CD4-positive, alpha-beta memory T cell (primary cell): ENCODE measurements around the gene BNIP1. TPM values are rescaled to one million over a fixed set of nuclear protein-coding genes. Genes with fewer than 3 reads are reported as not detected.
A peak's percentile ranks its signal among the peaks of the same experiment; 100 is the strongest.

Source experiments
- CTCF ChIA-PET: fragments of 350-600 bp; sonication (Branson Sonifier 250); formaldehyde crosslinking; loops from one replicate; lab custom pipeline; 2021; ENCODE audit warnings: inconsistent platforms; ENCODE audit not compliant: partially characterized antibody; lab: Charles Lee
- POLR2A ChIA-PET: fragments of 350-600 bp; sonication (Branson Sonifier 250); formaldehyde crosslinking; loops from one replicate; lab custom pipeline; 2021; ENCODE audit not compliant: partially characterized antibody; lab: Charles Lee
- DNase-seq, 5 donors: peaks; one replicate each; pipeline versions ENCODE4 v3.0.0 to v3.0.0-alpha.2; 2020 to 2022; ENCODE audit warnings: mixed read lengths in 1 of 5
- H3K27ac ChIP-seq: one replicate; pipeline ENCODE4 v1.7.0; 2013; ENCODE audit warnings: low read depth, low read length
- H3K27me3 ChIP-seq: 2 replicates; pipeline ENCODE4 v1.7.0; 2013; ENCODE audit warnings: mild to moderate bottlenecking, low read length, moderate library complexity; ENCODE audit not compliant: insufficient read depth
- H3K36me3 ChIP-seq: 2 replicates; pipeline ENCODE4 v1.7.0; 2013; ENCODE audit warnings: mild to moderate bottlenecking, low read length, moderate library complexity; ENCODE audit not compliant: insufficient read depth
- H3K4me1 ChIP-seq: 2 replicates; pipeline ENCODE4 v1.7.0; 2013; ENCODE audit warnings: mild to moderate bottlenecking, low read length, moderate library complexity; ENCODE audit not compliant: insufficient read depth
- H3K4me3 ChIP-seq, 2 donors: one replicate each; pipeline ENCODE4 v1.7.0; 2013; ENCODE audit warnings: low read length in 2 of 2, mild to moderate bottlenecking in 1 of 2
- H3K9me3 ChIP-seq, 2 donors: one replicate each; pipeline ENCODE4 v1.7.0; 2013; ENCODE audit warnings: low read length in 2 of 2, control low read depth in 1 of 2; ENCODE audit not compliant: control insufficient read depth in 1 of 2
- H3K27ac Mint-ChIP-seq, 7 donors: one replicate each; pipeline ENCODE4 v1.8.0; 2020 to 2021; ENCODE audit warnings: mixed read lengths in 7 of 7, mild to moderate bottlenecking in 6 of 7, inconsistent platforms in 3 of 7, moderate library complexity in 3 of 7
- H3K27me3 Mint-ChIP-seq, 2 donors: one replicate each; pipeline ENCODE4 v1.8.0; 2020 to 2021; ENCODE audit warnings: mixed read lengths in 2 of 2
- H3K36me3 Mint-ChIP-seq, 2 donors: one replicate each; pipeline ENCODE4 v1.8.0; 2020 to 2021; ENCODE audit warnings: mixed read lengths in 2 of 2, inconsistent platforms in 1 of 2, mild to moderate bottlenecking in 1 of 2
- H3K4me1 Mint-ChIP-seq, 4 donors: one replicate each; pipeline ENCODE4 v1.8.0; 2020 to 2021; ENCODE audit warnings: mixed read lengths in 4 of 4, mild to moderate bottlenecking in 1 of 4
- H3K4me3 Mint-ChIP-seq, 8 donors: one replicate each; pipeline ENCODE4 v1.8.0; 2020 to 2021; ENCODE audit warnings: mixed read lengths in 8 of 8, mild to moderate bottlenecking in 7 of 8, moderate library complexity in 6 of 8, inconsistent platforms in 3 of 8
- H3K9me3 Mint-ChIP-seq, 8 donors: one replicate each; pipeline ENCODE4 v1.8.0; 2020 to 2021; ENCODE audit warnings: mixed read lengths in 8 of 8, mild to moderate bottlenecking in 5 of 8, inconsistent platforms in 3 of 8, moderate library complexity in 1 of 8
- intact Hi-C: fragments of 100-400 bp; cut with micrococcal nuclease; formaldehyde crosslinking; loops from one replicate; pipeline ENCODE4 v1.15.1; 2023
- polyA plus RNA-seq, 2 donors: library from polyadenylated mRNA; unstranded; fragments of 300-500 nt; fragmentation: Illumina TruSeq; gene quantifications; one replicate each; pipeline ENCODE4 v1.2.3, GENCODE V29; 2021
- total RNA-seq, 2 experiments: library from RNA; stranded (reverse); gene quantifications; one replicate each; pipeline ENCODE4 v1.2.3, GENCODE V29; 2021

Gene BNIP1
- total and polyA plus RNA-seq, 4 experiments from 2014 or later: 7.1 to 29.9 (median 10.6) TPM

- Mint-ChIP-seq H3K36me3 (peaks cover 2 to 6% of the 10 kb centered on the region in 2 donors), H3K9me3 (peaks cover 2 to 16% (median 7%) of the 10 kb centered on the region in 8 donors), H3K27me3 (peaks cover 0 to 4% of the 10 kb centered on the region in 2 donors), H3K4me3 (no peak overlapping the region), H3K4me1 (peaks cover 0 to 12% (median 4%) of the 10 kb centered on the region in 4 donors), H3K27ac (no peak overlapping the region)
- no peaks in the 10 kb centered on the region for H3K36me3 ChIP-seq
- ChIA-PET CTCF (interaction anchor here (0.5 kb wide), 1 partner anchor 60 kb away, joined by 3 read pairs; no protein-coding TSS in a partner anchor), POLR2A (no interaction called here)
- no peak for DNase-seq
- no peaks in the 10 kb centered on the region for H3K27me3 ChIP-seq
- H3K9me3 ChIP-seq: no peaks in the 10 kb centered on the region
- H3K27ac ChIP-seq: no peak overlapping the region
- no peak overlapping the region for H3K4me3 ChIP-seq
- intact Hi-C loops: no loop called here
- H3K4me1 ChIP-seq: no peaks in the 10 kb centered on the region
Observed at GRCh38 chr5:173180331-173180730, 36.0 kb downstream of the BNIP1 start.

DNA sequence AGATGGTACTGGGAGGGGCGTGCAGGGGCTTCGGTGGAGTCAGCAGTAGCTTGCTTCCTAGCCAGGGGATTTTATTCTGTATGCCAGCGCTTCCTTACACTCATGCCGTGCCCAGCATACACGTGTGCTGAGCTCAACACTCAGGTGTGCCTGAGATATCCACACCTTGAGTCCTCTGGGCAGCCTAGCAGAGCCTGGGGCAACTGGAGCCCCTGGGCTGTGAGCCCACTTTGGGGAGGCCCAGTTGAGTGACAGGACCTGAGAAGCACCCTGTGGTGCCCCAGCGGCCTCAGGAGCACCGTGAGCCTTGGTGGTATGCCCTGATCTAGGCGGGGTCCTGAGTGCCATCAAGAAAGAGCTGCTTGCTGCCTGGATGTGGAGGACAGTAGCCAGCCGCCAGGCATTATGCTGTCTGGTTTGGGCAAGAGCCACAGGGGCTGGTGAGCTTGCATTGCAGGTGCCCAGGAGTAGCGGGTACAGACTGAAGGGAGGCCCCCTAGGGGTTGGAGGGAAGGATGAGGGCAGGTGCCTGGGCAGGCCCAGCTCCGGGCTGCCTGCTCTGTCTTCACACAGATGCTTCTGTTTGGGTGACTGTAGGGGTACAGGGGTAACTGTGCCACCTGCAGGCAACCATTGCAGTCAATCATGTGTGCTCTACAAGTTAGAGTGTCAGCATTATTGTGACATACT, 42.9 kb downstream of the BNIP1 start:
- Mint-ChIP-seq H3K36me3 (no peaks in the 10 kb centered on the region), H3K4me3 (no peak overlapping the region), H3K4me1 (no peaks in the 10 kb centered on the region), H3K27me3 (peaks cover 2 to 10% of the 10 kb centered on the region in 2 donors), H3K9me3 (no peaks in the 10 kb centered on the region), H3K27ac (no peak overlapping the region)
- ChIA-PET CTCF (interaction anchor here (0.9 kb wide), 1 partner anchor 208 kb away, joined by 3 read pairs; no protein-coding TSS in a partner anchor), POLR2A (no interaction called here)
- Histone ChIP-seq H3K9me3 (no peaks in the 10 kb centered on the region), H3K27ac (no peak overlapping the region), H3K4me1 (no peaks in the 10 kb centered on the region), H3K36me3 (no peaks in the 10 kb centered on the region), H3K4me3 (no peak overlapping the region), H3K27me3 (no peaks in the 10 kb centered on the region)
- intact Hi-C loops: no loop called here
- peak in 1 of 5 donors; percentile 8 for DNase-seq

GRCh38 chr5:173188280-173188679, 43.9 kb downstream of the BNIP1 start:
- POLR2A ChIA-PET: no interaction called here
- Mint-ChIP-seq H3K27me3 (peaks cover 2 to 10% of the 10 kb centered on the region in 2 donors), H3K36me3 (no peaks in the 10 kb centered on the region), H3K4me3 (no peak overlapping the region), H3K4me1 (no peaks in the 10 kb centered on the region), H3K9me3 (no peaks in the 10 kb centered on the region), H3K27ac (no peak overlapping the region)
- intact Hi-C loops: no loop called here
- no peaks in the 10 kb centered on the region for H3K36me3 ChIP-seq
- no peak overlapping the region for H3K27ac ChIP-seq
- DNase-seq: no peak
- no peaks in the 10 kb centered on the region for H3K9me3 ChIP-seq
- CTCF ChIA-PET: interaction anchor here (0.9 kb wide), 1 partner anchor 209 kb away, joined by 3 read pairs; no protein-coding TSS in a partner anchor
- H3K4me3 ChIP-seq: no peak overlapping the region
- H3K27me3 ChIP-seq: no peaks in the 10 kb centered on the region
- H3K4me1 ChIP-seq: no peaks in the 10 kb centered on the region

DNA sequence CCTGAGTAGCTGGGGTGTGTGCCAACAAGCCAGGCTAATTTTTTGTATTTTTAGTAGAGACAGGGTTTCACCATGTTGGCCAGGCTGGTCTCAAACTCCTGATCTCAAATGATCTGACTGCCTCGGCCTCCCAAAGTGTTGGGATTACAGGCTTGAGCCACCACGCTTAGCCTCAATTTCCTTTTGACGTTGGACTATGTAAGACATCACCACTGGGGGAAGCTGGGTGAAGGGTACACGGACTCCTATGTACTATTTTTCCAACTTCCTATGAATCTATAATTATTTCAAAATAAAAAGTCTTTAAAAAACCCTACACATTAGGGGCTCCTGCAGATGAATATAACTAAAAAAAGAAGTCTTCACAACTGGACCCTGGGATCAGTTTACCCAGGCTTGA, 46.7 kb downstream of the BNIP1 start:
- no peak overlapping the region for H3K4me3 Mint-ChIP-seq
- ChIA-PET POLR2A (no interaction called here), CTCF (no interaction called here)
- no peak overlapping the region for H3K27ac Mint-ChIP-seq
- no peaks in the 10 kb centered on the region for H3K9me3 ChIP-seq
- no peaks in the 10 kb centered on the region for H3K27me3 ChIP-seq
- no peak for DNase-seq
- H3K4me1 ChIP-seq: no peaks in the 10 kb centered on the region
- no peak overlapping the region for H3K27ac ChIP-seq
- peaks cover 2 to 10% of the 10 kb centered on the region in 2 donors for H3K27me3 Mint-ChIP-seq
- no peaks in the 10 kb centered on the region for H3K4me1 Mint-ChIP-seq
- H3K36me3 ChIP-seq: no peaks in the 10 kb centered on the region
- H3K36me3 Mint-ChIP-seq: no peaks in the 10 kb centered on the region
- H3K4me3 ChIP-seq: no peak overlapping the region
- intact Hi-C loops: no loop called here
- no peaks in the 10 kb centered on the region for H3K9me3 Mint-ChIP-seq

DNA sequence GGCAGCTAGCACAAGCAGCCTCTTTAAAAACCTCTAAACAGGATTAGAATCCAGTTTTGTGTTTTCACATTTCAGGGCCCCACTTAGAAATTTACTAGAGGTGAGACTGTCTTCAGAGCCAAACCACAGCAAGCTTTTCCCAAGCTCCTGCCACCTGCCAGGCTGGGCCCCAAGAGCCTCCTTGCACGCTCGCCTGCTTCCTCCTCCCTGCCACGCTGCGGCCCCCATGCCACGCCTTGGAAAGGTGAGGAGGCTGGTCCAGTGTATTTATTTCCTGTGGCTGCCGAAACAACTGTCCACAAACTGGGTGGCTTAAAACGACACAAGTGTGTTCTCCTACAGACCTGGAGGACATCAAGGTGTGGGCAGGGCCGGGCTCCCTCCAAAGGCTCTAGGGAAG, 47.2 kb downstream of the BNIP1 start:
- H3K27me3 ChIP-seq: no peaks in the 10 kb centered on the region
- Mint-ChIP-seq H3K9me3 (no peaks in the 10 kb centered on the region), H3K4me1 (no peaks in the 10 kb centered on the region), H3K4me3 (no peak overlapping the region), H3K27me3 (peaks cover 2 to 10% of the 10 kb centered on the region in 2 donors), H3K27ac (no peak overlapping the region), H3K36me3 (no peaks in the 10 kb centered on the region)
- intact Hi-C loops: no loop called here
- ChIA-PET POLR2A (no interaction called here), CTCF (interaction anchor here (0.6 kb wide), 1 partner anchor 233 kb away, joined by 3 read pairs; no protein-coding TSS in a partner anchor)
- DNase-seq: no peak
- H3K4me3 ChIP-seq: no peak overlapping the region
- H3K9me3 ChIP-seq: no peaks in the 10 kb centered on the region
- H3K27ac ChIP-seq: no peak overlapping the region
- no peaks in the 10 kb centered on the region for H3K36me3 ChIP-seq
- H3K4me1 ChIP-seq: no peaks in the 10 kb centered on the region

GRCh38 chr5:173192561-173192960, 48.2 kb downstream of the BNIP1 start:
- POLR2A ChIA-PET: no interaction called here
- Mint-ChIP-seq H3K27me3 (peaks cover 4 to 13% of the 10 kb centered on the region in 2 donors), H3K4me3 (no peak overlapping the region), H3K9me3 (peaks cover 0 to 3% (median 0%) of the 10 kb centered on the region in 8 donors), H3K36me3 (no peaks in the 10 kb centered on the region), H3K27ac (no peak overlapping the region), H3K4me1 (no peaks in the 10 kb centered on the region)
- no peak for DNase-seq
- Histone ChIP-seq H3K9me3 (no peaks in the 10 kb centered on the region), H3K36me3 (no peaks in the 10 kb centered on the region), H3K27me3 (no peaks in the 10 kb centered on the region), H3K4me3 (no peak overlapping the region), H3K4me1 (no peaks in the 10 kb centered on the region), H3K27ac (no peak overlapping the region)
- CTCF ChIA-PET: no interaction called here
- intact Hi-C loops: no loop called here

DNA sequence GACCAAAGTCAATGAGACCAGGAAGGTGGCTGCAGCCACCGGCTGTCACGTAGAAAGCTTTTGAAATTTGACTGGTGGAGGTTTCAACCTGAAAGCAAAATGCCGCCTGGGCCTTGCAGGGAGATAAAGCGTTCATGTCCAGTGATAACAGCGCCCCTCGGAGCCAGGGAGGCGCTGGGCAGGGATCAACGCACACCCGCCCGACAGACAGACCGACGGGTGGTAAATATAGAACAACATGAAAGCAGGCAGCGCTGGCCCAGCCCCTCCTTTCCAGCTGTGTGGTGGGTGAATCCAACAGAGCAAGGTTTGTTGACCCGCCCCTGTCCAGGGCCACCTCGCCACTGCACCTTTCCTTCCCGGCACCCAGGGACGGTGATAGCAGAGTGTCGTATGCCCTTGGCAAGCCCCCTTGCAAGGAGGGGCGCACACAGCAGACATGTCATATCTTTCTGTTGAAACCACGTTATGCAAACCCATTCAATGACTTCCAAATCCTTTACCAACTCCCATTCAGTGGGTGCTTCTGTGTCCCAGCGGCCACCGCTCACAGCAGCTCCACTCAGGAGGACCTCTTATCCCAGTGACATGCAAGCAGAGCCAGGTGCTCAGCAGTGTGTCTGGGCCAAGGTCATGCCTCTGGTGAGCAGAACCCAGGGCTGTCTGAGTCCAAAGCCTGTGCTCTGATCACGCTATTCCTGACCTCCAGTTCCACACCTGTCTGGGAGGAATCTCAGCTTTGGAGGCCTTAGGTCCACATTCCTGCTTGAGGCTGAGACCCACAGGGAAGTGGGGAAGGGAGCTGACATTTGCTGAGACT, 52.0 kb downstream of the BNIP1 start:
- Histone ChIP-seq H3K27ac (no peak overlapping the region), H3K27me3 (peaks cover 3% of the 10 kb centered on the region), H3K4me3 (no peak overlapping the region), H3K36me3 (no peaks in the 10 kb centered on the region), H3K9me3 (peaks cover 0 to 3% of the 10 kb centered on the region in 2 donors), H3K4me1 (no peaks in the 10 kb centered on the region)
- peaks cover 3 to 22% (median 14%) of the 10 kb centered on the region in 8 donors for H3K9me3 Mint-ChIP-seq
- DNase-seq: no peak
- POLR2A ChIA-PET: no interaction called here
- no peak overlapping the region for H3K27ac Mint-ChIP-seq
- CTCF ChIA-PET: no interaction called here
- peaks cover 8 to 13% of the 10 kb centered on the region in 2 donors for H3K27me3 Mint-ChIP-seq
- H3K36me3 Mint-ChIP-seq: peaks cover 0 to 6% of the 10 kb centered on the region in 2 donors
- no peak overlapping the region for H3K4me3 Mint-ChIP-seq
- intact Hi-C loops: no loop called here
- H3K4me1 Mint-ChIP-seq: no peaks in the 10 kb centered on the region
